ENCODE results near the gene TBC1D22A.

- TF ChIP-seq CTCF (conservative IDR thresholded peaks at IDR 0.05; ENCODE audit: low read depth in 2 of 2) (no peak), STAT1 (IDR thresholded peaks at IDR 0.05; ENCODE audit: unreplicated experiment) (no peak), POLR2AphosphoS5 (IDR thresholded peaks at IDR 0.05; ENCODE audit: low read depth) (no peak)
These were observed 308.8 kb downstream of the TBC1D22A start for GRCh38 chr22:47071078-47071806.
